ENCODE results near the gene DIRAS2. TPM values are rescaled to one million over a fixed set of nuclear protein-coding genes. Genes with fewer than 3 reads are reported as not detected.

The DIRAS2 gene, protein sequence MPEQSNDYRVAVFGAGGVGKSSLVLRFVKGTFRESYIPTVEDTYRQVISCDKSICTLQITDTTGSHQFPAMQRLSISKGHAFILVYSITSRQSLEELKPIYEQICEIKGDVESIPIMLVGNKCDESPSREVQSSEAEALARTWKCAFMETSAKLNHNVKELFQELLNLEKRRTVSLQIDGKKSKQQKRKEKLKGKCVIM
- total RNA-seq (2021; ENCODE audit: unreplicated experiment) (0.03 TPM), Bru-seq, nascent RNA (not detected), BruChase-seq, experiment 1, labeled RNA remaining after a 2-hour chase (percentile 5 among the genes with signal in this experiment), BruChase-seq, experiment 2, labeled RNA remaining after a 6-hour chase (percentile 3 among the genes with signal in this experiment)
- not detected for polyA plus RNA-seq (2012; ENCODE audit: insufficient read length)
- long read RNA-seq: 0 reads

DNA sequence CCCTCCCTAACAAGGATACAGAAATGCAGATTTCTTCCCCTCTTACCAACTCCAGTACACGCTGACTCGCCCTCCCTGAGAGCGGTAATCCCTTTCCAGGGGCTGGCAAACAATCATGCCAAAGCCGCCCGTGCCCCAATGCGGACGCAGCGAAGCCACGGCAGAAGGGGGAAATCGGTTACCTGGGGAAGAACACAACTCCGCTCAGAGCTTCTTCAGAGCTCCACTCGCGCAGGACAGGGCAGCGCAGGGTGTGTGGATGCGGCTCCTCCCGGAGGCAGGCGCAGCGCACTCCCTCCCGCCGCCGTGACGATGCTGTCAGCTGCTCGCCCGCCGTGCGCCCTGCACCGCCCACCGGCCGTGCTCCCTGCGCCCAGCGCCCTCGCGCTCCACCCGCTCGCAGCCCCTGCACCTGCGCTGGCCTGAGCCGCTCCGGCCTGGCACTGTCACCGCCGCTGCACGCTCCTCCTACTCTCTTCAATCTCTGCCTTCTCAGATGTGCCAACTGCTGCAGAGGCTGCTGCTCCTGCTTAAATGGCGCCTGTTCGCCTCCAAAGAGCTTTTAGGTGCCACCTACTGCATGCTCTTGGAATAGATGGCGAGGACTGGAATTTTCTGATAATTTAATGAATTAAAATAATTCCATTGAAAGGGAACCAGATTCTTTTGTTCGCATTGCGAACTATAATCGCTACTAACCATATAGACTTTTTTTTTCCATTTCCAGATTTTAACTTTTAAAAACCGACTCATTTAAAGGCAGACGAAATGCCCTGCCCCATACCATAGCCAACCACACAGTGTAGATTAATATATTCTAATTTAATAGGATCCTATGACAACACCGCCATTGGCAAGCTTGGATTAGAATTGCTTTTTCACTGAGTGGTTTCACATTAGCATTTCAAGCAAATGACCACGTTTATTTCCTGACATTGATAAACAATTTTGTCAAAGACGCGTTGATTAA, at the start of gene DIRAS2:
Gene DIRAS2 (minus strand): TSS at position 255 of the 970 bp plus-strand sequence. CDS start 28,997 bp downstream, outside the sequence.
- intact Hi-C loops (cut with micrococcal nuclease; ENCODE audit: unreplicated experiment) (loop anchor here (5.0 to 10.0 kb wide), 2 partner anchors 416 to 498 kb away; no protein-coding TSS in a partner anchor), in situ Hi-C loops (cut with HindIII; ENCODE audit: low pct_unique_long_range_greater_than_20kb, low sequenced_read_pairs) (no loop called here)
- H3K27ac ChIP-seq (ENCODE audit: low read length): no peak within 1 kb of the TSS
- CTCF ChIA-PET: interaction anchor here (0.6 kb wide), 1 partner anchor 508 kb away, joined by 4 read pairs; no protein-coding TSS in a partner anchor
- no peaks in the 10 kb centered on the region for H3K4me1 ChIP-seq (ENCODE audit: control insufficient read depth, insufficient read depth, low read length)
- no peaks in the 10 kb centered on the region for H3K36me3 ChIP-seq (ENCODE audit: control insufficient read depth, insufficient read depth, low read length)
- no TSS peak for BruUV-seq (replicated peaks)
- peak within 1 kb of the TSS; percentile 33 to 47 for H3K4me3 ChIP-seq (ENCODE audit: low read depth in 2 of 2, low read length in 2 of 2)
- no peak for TF ChIP-seq REST (IDR thresholded peaks at IDR 0.05; ENCODE audit: insufficient read depth in 1 of 2, low read depth in 2 of 2, low read length in 1 of 2)
- no peak for TF ChIP-seq POLR2AphosphoS5 (IDR thresholded peaks at IDR 0.05; ENCODE audit: low read depth, low read length)
- no peak for TF ChIP-seq TCF7L2 (IDR thresholded peaks at IDR 0.05; ENCODE audit: low read depth, low read length)
- TF ChIP-seq CTCF (IDR thresholded peaks at IDR 0.05): peak; percentile 52
- TF ChIP-seq SIN3A (IDR thresholded peaks at IDR 0.05; ENCODE audit: borderline replicate concordance, insufficient read depth, low read depth, low read length): no peak
- DNase-seq (ENCODE audit: low read depth, low spot score) (no peak), ATAC-seq (peak; percentile 93)
- peaks cover 14% of the 10 kb centered on the region for H3K27me3 ChIP-seq (ENCODE audit: control insufficient read depth, insufficient read depth, low read length)
- no peaks in the 10 kb centered on the region for H3K9me3 ChIP-seq (ENCODE audit: control insufficient read depth, insufficient read depth, low read depth, low read length)
- POLR2A ChIA-PET: no interaction called here

GRCh38 chr9:90684736-90685135, 42.1 kb upstream of the DIRAS2 start:
- Histone ChIP-seq H3K4me3 (ENCODE audit: low read depth in 2 of 2, low read length in 2 of 2) (no peak overlapping the region), H3K36me3 (ENCODE audit: control insufficient read depth, insufficient read depth, low read length) (no peaks in the 10 kb centered on the region), H3K4me1 (ENCODE audit: control insufficient read depth, insufficient read depth, low read length) (no peaks in the 10 kb centered on the region), H3K9me3 (ENCODE audit: control insufficient read depth, insufficient read depth, low read depth, low read length) (no peaks in the 10 kb centered on the region), H3K27ac (ENCODE audit: low read length) (no peak overlapping the region), H3K27me3 (ENCODE audit: control insufficient read depth, insufficient read depth, low read length) (no peaks in the 10 kb centered on the region)
- no peak for TF ChIP-seq REST (IDR thresholded peaks at IDR 0.05; ENCODE audit: insufficient read depth in 1 of 2, low read depth in 2 of 2, low read length in 1 of 2)
- no peak for TF ChIP-seq POLR2AphosphoS5 (IDR thresholded peaks at IDR 0.05; ENCODE audit: low read depth, low read length)
- TF ChIP-seq CTCF (IDR thresholded peaks at IDR 0.05): no peak
- TF ChIP-seq SIN3A (IDR thresholded peaks at IDR 0.05; ENCODE audit: borderline replicate concordance, insufficient read depth, low read depth, low read length): no peak
- no peak for TF ChIP-seq TCF7L2 (IDR thresholded peaks at IDR 0.05; ENCODE audit: low read depth, low read length)
- intact Hi-C loops (cut with micrococcal nuclease; ENCODE audit: unreplicated experiment) (no loop called here), in situ Hi-C loops (cut with HindIII; ENCODE audit: low pct_unique_long_range_greater_than_20kb, low sequenced_read_pairs) (no loop called here)
- CTCF ChIA-PET: no interaction called here
- BruUV-seq (replicated peaks): no TSS peak
- POLR2A ChIA-PET: no interaction called here
- DNase-seq (ENCODE audit: low read depth, low spot score): no peak
- ATAC-seq: no peak

All from Panc1 (cell line).